Spleen (tissue), 7 donors: ENCODE results near the gene LPAR2.

Experiments used
- CTCF ChIP-seq, 11 experiments: fragments of 200-600 bp in 7 of 11; fragments of 450-650 bp in 4 of 11; sonication (generic) in 4 of 11; IDR thresholded peaks in 8 of 11; conservative IDR thresholded peaks in 3 of 11; 1 replicate in 7 of 11; 2 replicates in 4 of 11; pipeline versions ENCODE4 v1.4.0 to v1.8.0; 2016 to 2021; ENCODE audit warnings: antibody characterized with exemption in 11 of 11, inconsistent platforms in 4 of 11, mild to moderate bottlenecking in 1 of 11
- POLR2A ChIP-seq, 3 donors: fragments of 450-650 bp; IDR thresholded peaks; one replicate each; pipeline ENCODE4 v1.5.1; 2017; ENCODE audit warnings: antibody characterized with exemption in 3 of 3, mild to moderate bottlenecking in 1 of 3
- POLR2AphosphoS5 ChIP-seq, 3 donors: sonication (generic); formaldehyde crosslinking; IDR thresholded peaks; one replicate each; pipeline ENCODE4 v1.5.1; 2017; ENCODE audit warnings: antibody characterized with exemption in 3 of 3
- donor health status: DM: no; HTN: no; CAD: no; lungs with moderate emphysema.
- donor health status: DM: no; HTN: no; CAD: no.
- donor health status: DM: no; HTN: no; CAD: no.

GRCh38 chr19:19602713-19603324, 25.2 kb downstream of the LPAR2 start:
- TF ChIP-seq POLR2A (IDR thresholded peaks at IDR 0.05) (no peak), POLR2AphosphoS5 (IDR thresholded peaks at IDR 0.05) (no peak), CTCF (IDR thresholded peaks at IDR 0.05 in 8 of 11, conservative IDR thresholded peaks at IDR 0.05 in 3 of 11) (no peak)
